Esophagus muscularis mucosa (tissue), 3 donors: ENCODE results near the gene TFCP2.

ENCODE experiments used
- POLR2A ChIP-seq: fragments of 450-650 bp; IDR thresholded peaks from one replicate; pipeline ENCODE4 v1.6.1; 2017; ENCODE audit warnings: antibody characterized with exemption, moderate library complexity, mild to moderate bottlenecking, low read depth
- TF ChIP-seq, protein P1 (sequence below), 3 experiments: fragments of 200-600 bp in 2 of 3; fragments of 450-650 bp in 1 of 3; sonication (generic) in 2 of 3; IDR thresholded peaks; one replicate each; pipeline ENCODE4 v1.5.1; 2017 to 2019; ENCODE audit warnings: antibody characterized with exemption in 3 of 3, mild to moderate bottlenecking in 2 of 3, moderate library complexity in 1 of 3

GRCh38 chr12:51219322-51219721, 46.4 kb upstream of the TFCP2 start:
- TF ChIP-seq, protein P1, sequence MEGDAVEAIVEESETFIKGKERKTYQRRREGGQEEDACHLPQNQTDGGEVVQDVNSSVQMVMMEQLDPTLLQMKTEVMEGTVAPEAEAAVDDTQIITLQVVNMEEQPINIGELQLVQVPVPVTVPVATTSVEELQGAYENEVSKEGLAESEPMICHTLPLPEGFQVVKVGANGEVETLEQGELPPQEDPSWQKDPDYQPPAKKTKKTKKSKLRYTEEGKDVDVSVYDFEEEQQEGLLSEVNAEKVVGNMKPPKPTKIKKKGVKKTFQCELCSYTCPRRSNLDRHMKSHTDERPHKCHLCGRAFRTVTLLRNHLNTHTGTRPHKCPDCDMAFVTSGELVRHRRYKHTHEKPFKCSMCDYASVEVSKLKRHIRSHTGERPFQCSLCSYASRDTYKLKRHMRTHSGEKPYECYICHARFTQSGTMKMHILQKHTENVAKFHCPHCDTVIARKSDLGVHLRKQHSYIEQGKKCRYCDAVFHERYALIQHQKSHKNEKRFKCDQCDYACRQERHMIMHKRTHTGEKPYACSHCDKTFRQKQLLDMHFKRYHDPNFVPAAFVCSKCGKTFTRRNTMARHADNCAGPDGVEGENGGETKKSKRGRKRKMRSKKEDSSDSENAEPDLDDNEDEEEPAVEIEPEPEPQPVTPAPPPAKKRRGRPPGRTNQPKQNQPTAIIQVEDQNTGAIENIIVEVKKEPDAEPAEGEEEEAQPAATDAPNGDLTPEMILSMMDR (IDR thresholded peaks at IDR 0.05) = no peak
- TF ChIP-seq POLR2A = no peak
